ENCODE measurements around the gene BBOX1.

The BBOX1 gene

GRCh38 chr11:27025312-27025955, 15.2 kb upstream of the BBOX1 start:
- DNase-seq (ENCODE audit: low read depth in 2 of 2): no peak

DNA sequence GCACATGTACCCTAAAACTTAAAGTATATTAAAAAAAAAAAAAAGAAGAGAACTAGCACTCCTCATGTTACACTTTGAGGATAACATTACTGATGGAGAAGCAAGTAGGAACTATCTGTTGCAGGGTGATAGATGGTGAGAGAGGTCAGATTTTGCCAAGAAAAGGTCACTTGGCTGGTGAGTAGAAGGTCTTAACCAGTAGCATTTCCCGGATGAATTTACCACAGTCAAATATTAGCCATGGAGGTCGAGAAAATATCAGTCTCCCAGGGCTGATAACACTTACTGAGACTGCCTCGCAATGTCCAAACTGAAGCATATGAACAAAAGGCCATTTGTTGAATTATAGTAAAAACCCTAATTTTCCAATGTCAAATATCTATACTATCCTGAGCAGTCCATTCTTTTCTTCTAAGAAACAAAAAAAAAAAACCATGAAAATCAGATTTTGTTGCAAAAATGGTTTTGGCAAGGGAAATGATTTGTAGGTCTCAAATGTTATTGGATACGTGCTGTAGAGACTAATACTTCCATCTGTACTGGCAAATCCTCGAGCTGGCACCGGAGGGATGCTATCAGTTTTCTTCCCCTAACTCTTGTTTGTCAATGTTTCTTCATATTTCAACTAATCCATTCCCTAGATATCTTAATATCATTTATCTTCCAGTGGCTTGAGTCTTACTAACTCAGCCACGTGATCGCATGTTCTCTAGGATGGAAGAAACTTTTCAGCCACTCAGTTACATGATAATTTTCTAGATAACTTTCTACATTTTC, 14.5 kb upstream of the BBOX1 start:
- DNase-seq (ENCODE audit: low read depth in 2 of 2): no peak

DNA sequence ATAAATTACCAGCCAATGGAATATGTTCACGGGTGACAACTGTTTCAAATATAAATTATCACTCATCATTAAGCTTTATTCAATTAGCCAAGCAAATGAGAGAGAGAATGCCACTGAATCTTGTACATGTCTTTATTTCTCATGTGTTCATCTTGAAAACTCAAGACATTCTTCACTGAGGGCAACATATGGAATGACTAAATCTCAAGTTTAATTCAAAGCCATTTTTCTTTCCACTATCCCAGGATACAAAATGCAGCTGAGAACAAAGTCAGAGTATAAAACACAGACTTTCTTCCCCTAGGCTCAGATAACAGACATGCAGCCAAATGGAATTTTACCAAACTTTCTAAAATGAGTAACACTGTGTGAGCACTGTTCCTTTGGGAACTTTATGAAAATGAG, 12.1 kb upstream of the BBOX1 start:
- peak; percentile 47 to 57 for DNase-seq (ENCODE audit: low read depth in 2 of 2)

- no peak for DNase-seq (ENCODE audit: low read depth in 2 of 2)
Measured at GRCh38 chr11:27029966-27030365, 10.6 kb upstream of the BBOX1 start.

- no peak for DNase-seq (ENCODE audit: low read depth in 2 of 2)
Measured at GRCh38 chr11:27031754-27032153, 8.9 kb upstream of the BBOX1 start.

GRCh38 chr11:27039873-27040272, 742 bp upstream of the BBOX1 start:
- no peak for DNase-seq (ENCODE audit: low read depth in 2 of 2)

DNA sequence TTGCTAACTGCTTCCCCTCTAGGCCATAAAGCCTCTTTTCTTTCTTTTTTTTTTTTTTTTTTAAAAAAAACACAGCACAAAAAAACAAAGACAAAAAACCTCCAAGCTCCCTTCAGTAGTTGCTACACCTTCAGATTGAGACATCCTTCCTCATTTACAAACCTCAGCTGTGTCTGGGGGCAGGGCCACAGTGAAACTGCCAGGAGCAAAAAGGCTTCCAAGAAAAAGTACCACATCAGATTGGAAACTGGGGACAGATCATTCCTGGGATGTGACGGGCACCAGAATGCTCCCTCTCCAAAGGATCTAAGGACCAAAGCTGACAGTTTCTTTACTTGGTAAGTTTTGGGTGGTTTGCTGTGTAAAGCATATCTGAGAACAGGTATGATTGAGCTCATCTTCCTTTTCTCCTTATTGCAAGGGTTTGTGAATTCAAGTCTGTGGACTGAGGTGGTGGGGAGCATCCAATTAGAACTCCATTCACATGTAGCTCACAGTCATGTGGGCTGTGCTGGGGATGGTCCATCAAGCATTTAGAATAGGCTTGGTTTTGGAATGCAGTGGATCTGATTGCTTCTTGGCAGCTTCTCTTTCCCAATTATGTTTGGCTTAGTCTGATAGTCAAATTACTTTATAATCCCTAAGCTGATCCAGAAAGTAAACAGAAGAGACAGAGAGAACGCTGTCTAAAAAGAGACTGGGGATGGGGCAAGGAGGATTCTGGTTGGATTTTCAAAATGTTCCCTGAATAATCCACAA, 705 bp downstream of the BBOX1 start:
- no peak for DNase-seq (ENCODE audit: low read depth in 2 of 2)

DNA sequence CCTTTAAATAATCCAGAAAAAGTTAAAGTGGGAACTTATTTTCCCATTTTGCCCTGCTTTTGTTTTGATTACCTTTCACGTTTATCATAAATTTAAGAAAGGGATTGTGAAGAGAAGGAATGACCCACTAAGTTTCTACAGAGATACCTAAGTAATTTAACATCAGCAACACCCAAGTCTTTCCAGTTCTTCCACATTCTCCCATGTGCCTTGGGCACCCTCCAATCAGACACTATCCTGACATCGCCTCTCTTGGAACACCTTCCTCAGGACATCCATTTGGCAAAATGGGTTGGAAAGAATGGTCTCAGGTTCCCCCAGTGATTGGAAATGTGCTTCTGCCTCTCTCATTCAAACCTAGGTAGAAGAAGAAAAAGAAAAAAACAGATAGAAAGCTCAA, 6.3 kb downstream of the BBOX1 start:
- DNase-seq (ENCODE audit: low read depth in 2 of 2): no peak

- DNase-seq (ENCODE audit: low read depth in 2 of 2): no peak
Measured at GRCh38 chr11:27052668-27053067, 12.1 kb downstream of the BBOX1 start.

DNA sequence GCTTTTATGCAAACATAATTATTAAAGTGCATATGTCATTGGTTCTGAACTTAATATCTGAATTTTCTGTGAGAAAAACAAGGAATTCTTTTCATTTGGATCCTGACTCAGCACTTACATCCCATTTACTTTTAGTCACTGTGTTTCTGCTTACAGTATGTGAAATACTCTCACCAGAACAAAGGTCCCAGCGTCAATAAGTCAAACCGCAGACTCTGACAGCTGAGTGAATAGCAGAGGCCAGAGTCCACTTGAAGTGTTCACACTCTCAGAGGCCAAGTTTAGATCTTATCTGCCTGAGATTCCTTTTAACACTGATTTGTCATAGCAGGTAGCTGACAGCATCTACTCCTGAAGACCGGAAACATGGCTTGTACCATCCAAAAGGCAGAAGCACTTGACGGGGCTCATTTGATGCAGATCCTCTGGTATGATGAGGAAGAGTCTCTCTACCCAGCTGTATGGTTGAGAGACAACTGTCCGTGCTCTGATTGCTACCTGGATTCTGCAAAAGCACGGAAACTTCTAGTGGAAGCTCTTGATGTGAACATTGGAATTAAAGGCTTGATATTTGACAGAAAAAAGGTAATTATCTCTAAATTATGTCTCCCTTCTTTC, 14.6 kb downstream of the BBOX1 start:
- peak; percentile 10 to 19 for DNase-seq (ENCODE audit: low read depth in 2 of 2)

DNA sequence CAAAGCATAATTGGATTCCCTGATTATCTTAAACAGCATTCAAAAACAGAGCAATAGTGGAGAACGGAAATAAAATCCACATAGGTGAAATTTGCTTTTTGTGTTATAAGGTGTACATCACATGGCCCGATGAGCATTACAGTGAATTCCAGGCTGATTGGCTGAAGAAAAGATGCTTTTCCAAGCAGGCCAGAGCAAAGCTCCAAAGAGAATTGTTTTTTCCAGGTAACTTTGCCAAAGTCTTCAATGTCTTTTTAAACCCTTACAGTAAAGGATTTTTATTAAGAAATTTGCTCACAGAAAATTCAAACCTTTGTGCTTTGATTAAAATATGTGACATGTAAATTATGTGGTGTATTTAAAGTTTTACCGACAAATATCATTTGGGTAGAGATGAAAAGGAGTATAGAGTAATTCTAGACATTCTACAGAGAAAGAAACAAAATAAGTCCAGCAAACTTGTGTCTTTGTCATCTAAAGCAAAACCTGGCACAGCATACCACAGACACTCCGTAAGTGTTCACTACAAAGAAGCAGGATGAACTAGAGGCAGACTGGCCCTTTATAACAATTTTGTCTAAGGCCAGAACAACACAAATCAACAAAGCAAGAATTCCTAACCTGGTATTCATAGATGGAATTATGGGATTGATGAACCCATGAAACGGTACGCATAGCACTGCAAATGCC, 16.6 kb downstream of the BBOX1 start:
- no peak for DNase-seq (ENCODE audit: low read depth in 2 of 2)

GRCh38 chr11:27058456-27058855, 17.8 kb downstream of the BBOX1 start:
- DNase-seq (ENCODE audit: low read depth in 2 of 2): peak; percentile 6 to 19

GRCh38 chr11:27059431-27059830, 18.8 kb downstream of the BBOX1 start:
- DNase-seq (ENCODE audit: low read depth in 2 of 2): no peak

GRCh38 chr11:27060816-27061460, 20.3 kb downstream of the BBOX1 start:
- no peak for DNase-seq (ENCODE audit: low read depth in 2 of 2)

DNA sequence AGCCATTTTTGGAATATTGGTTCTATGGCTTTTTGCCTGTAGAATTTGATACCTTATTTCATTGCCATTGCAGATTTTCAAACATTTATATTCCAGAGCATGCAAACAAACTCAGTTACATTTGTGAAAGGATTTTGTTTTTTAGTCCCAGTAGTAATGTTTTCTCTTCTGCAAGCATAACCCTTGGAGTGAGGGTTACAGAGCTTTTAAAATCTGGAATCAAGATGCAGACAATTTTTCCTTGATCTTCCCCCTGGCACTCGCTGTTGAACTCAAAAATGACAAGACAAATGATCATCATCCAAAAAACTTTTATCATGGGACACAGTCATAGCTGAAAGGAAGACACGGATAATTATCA, 20.8 kb downstream of the BBOX1 start:
- DNase-seq (ENCODE audit: low read depth in 2 of 2): no peak

DNA sequence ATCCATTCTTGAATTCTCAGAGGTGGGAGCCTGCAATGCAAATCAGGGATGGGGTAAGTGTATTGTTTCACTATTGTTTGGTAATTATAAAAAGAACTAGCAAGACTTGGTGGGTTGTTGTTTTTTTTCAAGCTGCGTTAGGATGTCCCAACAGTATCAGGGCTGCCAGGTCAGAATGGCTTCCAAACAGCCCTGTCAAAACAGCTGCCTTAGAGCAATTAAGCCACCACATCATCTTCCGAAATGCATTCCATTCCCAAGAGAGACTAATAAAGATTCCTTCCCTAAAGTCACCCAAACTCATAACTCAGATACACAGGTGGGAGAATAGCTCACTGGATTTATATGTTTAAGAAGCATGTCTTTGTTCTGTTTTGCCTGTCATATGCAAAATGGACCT, 23.5 kb downstream of the BBOX1 start:
- DNase-seq (ENCODE audit: low read depth in 2 of 2): no peak

DNA sequence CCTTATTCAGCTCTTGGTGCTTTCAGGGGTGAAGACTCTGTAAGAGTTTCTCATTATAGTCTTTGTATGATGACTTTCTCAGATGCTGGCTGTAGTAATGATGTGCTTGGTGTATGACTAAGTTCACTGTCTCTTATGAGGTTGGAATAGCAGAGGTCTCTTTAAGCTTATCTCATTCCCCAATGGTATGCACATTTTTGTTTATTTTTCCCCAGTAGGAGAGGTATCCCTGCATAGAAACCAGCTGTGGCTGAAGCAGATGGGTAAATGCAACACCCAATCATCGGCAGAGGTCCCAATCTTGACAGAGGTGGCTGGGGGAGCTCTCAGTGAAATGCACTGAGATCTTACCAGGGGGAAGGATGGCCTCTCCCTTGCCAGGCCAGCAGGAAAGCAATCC, 34.6 kb downstream of the BBOX1 start:
- peak in 1 of 2 experiments; percentile 37 for DNase-seq (ENCODE audit: low read depth in 2 of 2)

DNA sequence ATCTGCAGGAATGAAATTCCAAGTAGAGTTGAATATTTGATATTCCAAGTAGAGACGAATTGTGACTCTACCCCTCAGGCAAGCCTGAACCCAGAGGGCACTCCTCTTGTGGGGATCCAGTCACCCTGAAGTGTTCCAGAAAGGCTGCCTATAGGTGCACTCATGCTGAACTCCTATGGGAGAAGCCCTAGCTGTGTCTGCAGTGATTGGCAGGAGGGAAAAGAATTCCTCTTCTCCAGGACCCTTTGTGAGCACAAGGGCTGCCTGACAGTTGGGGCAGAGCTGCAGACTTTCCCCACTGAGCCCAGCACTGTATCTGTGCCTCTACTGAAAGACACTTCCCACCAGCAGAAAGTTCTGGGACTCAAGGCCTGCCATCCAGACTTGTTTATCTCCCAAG, 35.0 kb downstream of the BBOX1 start:
- DNase-seq (ENCODE audit: low read depth in 2 of 2): no peak

GRCh38 chr11:27076121-27076589, 35.5 kb downstream of the BBOX1 start:
- no peak for DNase-seq (ENCODE audit: low read depth in 2 of 2)

DNA sequence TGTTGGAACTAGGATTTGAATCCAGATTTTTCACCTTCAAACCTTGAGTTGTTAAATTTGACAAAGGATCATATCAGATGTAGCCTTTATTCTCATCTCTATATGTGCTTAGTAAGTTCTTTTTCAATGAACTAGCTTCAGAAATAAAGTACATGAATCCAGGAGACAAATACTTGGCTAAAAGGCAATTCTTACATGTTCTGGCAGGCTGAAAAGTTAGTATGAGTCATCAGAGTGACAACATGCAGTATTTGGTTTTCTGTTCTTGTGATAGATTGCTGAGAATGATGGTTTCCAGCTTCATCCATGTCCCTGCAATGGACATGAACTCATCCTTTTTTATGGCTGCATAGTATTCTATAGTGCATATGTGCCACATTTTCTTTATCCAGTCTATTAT, 40.4 kb downstream of the BBOX1 start:
- peak in 1 of 2 experiments; percentile 20 for DNase-seq (ENCODE audit: low read depth in 2 of 2)

- no peak for DNase-seq (ENCODE audit: low read depth in 2 of 2)
Measured at GRCh38 chr11:27083241-27083640, 42.6 kb downstream of the BBOX1 start.
